C4-2B (cell line): ENCODE data around the gene SMOC2.

Source experiments
- H3K27ac ChIP-seq: fragments of 450-650 bp; 2 replicates; pipeline ENCODE4 v1.5.1; 2017
- CTCF ChIP-seq: fragments of 450-650 bp; conservative IDR thresholded peaks from 2 replicates; pipeline ENCODE4 v1.5.1; 2017; ENCODE audit warnings: mild to moderate bottlenecking
- ZFX ChIP-seq: fragments of 450-650 bp; IDR thresholded peaks from 2 replicates; pipeline ENCODE4 v1.6.1; 2017

SMOC2 gene

GRCh38 chr6:168437751-168438150 is 3.2 kb upstream of the SMOC2 start:
- TF ChIP-seq CTCF (no peak), ZFX (no peak)
- no peak overlapping the region for H3K27ac ChIP-seq

- H3K27ac ChIP-seq, result no peak overlapping the region
- TF ChIP-seq CTCF (no peak), ZFX (no peak)
Observed at GRCh38 chr6:168438783-168439520, 2.0 kb upstream of the SMOC2 start.

- no peak for TF ChIP-seq CTCF
- no peak for TF ChIP-seq ZFX
- no peak overlapping the region for H3K27ac ChIP-seq
Observed at GRCh38 chr6:168439794-168440450, 1.1 kb upstream of the SMOC2 start.

GRCh38 chr6:168441434-168442391 is 729 bp downstream of the SMOC2 start:
- TF ChIP-seq CTCF (no peak), ZFX (no peak)
- H3K27ac ChIP-seq, result peak overlapping the region; percentile 39

- H3K27ac ChIP-seq, result no peak overlapping the region
Observed at GRCh38 chr6:168442646-168443045, 1.7 kb downstream of the SMOC2 start.

GRCh38 chr6:168447282-168447681 is 6.3 kb downstream of the SMOC2 start:
- H3K27ac ChIP-seq, result no peak overlapping the region
- TF ChIP-seq ZFX (no peak), CTCF (no peak)

More at GRCh38 chr6:168442646-168443045, 1.7 kb downstream of the SMOC2 start:
- TF ChIP-seq CTCF, result no peak
- TF ChIP-seq ZFX, result no peak
